ENCODE data around the gene COA5.
"Not testable (repeated sequence)": the region's sequence is repeated elsewhere in the genome, so short reads cannot be mapped to it uniquely, and the experiment has no call there.

DNA sequence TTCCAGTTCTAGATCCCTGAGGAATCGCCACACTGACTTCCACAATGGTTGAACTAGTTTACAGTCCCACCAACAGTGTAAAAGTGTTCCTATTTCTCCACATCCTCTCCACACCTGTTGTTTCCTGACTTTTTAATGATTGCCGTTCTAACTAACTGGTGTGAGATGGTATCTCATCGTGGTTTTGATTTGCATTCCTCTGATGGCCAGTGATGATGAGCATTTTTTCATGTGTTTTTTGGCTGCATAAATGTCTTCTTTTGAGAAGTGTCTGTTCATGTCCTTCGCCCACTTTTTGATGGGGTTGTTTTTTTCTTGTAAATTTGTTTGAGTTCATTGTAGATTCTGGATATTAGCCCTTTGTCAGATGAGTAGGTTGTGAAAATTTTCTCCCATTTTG is 13.6 kb downstream of the COA5 start:
- not testable (repeated sequence) for TF ChIP-seq EZH2 (IDR thresholded peaks at IDR 0.05; ENCODE audit: insufficient read depth, poor library complexity, severe bottlenecking); EZH2phosphoT487 (IDR thresholded peaks at IDR 0.05; ENCODE audit: insufficient read depth, low read depth)
